Mesothelial cell of epicardium (in vitro differentiated cells): ENCODE measurements around the gene DGKH. TPM values are rescaled to one million over a fixed set of nuclear protein-coding genes. Genes with fewer than 3 reads are reported as not detected.

Source experiments
- DNase-seq, 2 experiments: peaks; one replicate each; pipeline ENCODE4 v3.0.0; 2021; ENCODE audit warnings: low spot score in 2 of 2; ENCODE audit not compliant: unreplicated experiment in 2 of 2
- H3K27ac Mint-ChIP-seq: 2 replicates; pipeline ENCODE4 v1.8.0; 2021; ENCODE audit warnings: mixed read lengths
- H3K27me3 Mint-ChIP-seq: 2 replicates; pipeline ENCODE4 v1.8.0; 2021; ENCODE audit warnings: low read depth, mixed read lengths
- H3K36me3 Mint-ChIP-seq: 2 replicates; pipeline ENCODE4 v1.8.0; 2021; ENCODE audit warnings: mixed read lengths
- H3K4me1 Mint-ChIP-seq: 2 replicates; pipeline ENCODE4 v1.8.0; 2021; ENCODE audit warnings: mixed read lengths
- H3K4me3 Mint-ChIP-seq: 2 replicates; pipeline ENCODE4 v1.8.0; 2021; ENCODE audit warnings: mild to moderate bottlenecking, moderate library complexity, mixed read lengths
- H3K9me3 Mint-ChIP-seq: 2 replicates; pipeline ENCODE4 v1.8.0; 2021; ENCODE audit warnings: mixed read lengths
- CTCF ChIP-seq: fragments of 200-600 bp; sonication (generic); IDR thresholded peaks from one replicate; pipeline ENCODE4 v1.5.0; 2021; ENCODE audit warnings: antibody characterized with exemption; ENCODE audit not compliant: unreplicated experiment
- total RNA-seq: library from RNA; stranded (reverse); gene quantifications from 3 replicates; pipeline ENCODE4 v1.2.1, GENCODE V29; 2021

The DGKH gene
- total RNA-seq, 1 donor from 2014 or later, result 9.2 TPM

DNA sequence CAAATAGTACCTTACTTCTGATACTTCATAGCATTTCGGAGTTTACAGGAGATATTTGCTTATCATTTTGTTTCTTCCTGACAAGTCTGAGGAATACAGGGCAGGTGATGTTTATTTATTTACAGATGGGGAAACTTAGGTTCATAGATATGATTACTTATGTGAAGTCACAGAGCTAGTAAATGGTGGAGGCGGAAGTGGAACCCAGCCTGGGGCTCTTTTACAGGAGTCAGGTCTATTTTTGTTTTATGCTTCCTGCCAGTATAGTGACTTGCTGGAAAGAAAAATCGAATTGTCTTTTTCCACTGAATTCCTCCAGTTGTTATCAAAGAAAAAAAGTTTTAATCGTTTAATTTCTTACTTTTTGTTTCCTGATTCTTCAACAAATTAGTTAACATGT lies 66.5 kb downstream of the DGKH start:
- Mint-ChIP-seq H3K9me3 (no peaks in the 10 kb centered on the region), H3K4me3 (no peak overlapping the region), H3K4me1 (peaks cover 18% of the 10 kb centered on the region), H3K36me3 (no peaks in the 10 kb centered on the region), H3K27me3 (no peaks in the 10 kb centered on the region), H3K27ac (no peak overlapping the region)
- DNase-seq, result no peak
- no peak for TF ChIP-seq CTCF

DNA sequence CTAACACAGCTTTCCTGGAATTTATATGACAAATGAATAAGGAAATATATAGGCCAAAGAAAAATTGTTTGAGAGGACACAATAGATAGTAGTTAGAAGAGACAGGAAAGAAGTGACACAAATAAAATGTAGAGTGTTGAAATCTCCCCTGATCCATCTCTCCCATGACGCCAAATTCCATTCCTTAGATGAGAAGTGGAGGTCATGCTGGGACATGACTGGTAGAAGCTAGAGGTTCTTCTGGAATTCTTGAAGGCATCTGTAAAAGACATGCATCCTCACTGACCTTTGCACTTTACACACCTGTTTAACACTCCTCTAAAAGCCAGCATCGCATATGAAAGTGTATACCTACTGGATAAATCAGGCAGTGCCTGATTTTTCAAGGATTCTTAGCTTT lies 67.8 kb downstream of the DGKH start:
- DNase-seq, result no peak
- TF ChIP-seq CTCF, result no peak

GRCh38 chr13:42119041-42119440 lies 70.6 kb downstream of the DGKH start:
- no peak for DNase-seq
- Mint-ChIP-seq H3K4me3 (no peak overlapping the region), H3K27ac (no peak overlapping the region), H3K27me3 (no peaks in the 10 kb centered on the region), H3K9me3 (peaks cover 7% of the 10 kb centered on the region), H3K36me3 (no peaks in the 10 kb centered on the region), H3K4me1 (peaks cover 6% of the 10 kb centered on the region)
- no peak for TF ChIP-seq CTCF

More for the DNA sequence above, 67.8 kb downstream of the DGKH start:
- no peaks in the 10 kb centered on the region for H3K36me3 Mint-ChIP-seq
- no peak overlapping the region for H3K4me3 Mint-ChIP-seq
- no peak overlapping the region for H3K27ac Mint-ChIP-seq
- no peaks in the 10 kb centered on the region for H3K9me3 Mint-ChIP-seq
- peaks cover 15% of the 10 kb centered on the region for H3K4me1 Mint-ChIP-seq
- H3K27me3 Mint-ChIP-seq, result no peaks in the 10 kb centered on the region

DNA sequence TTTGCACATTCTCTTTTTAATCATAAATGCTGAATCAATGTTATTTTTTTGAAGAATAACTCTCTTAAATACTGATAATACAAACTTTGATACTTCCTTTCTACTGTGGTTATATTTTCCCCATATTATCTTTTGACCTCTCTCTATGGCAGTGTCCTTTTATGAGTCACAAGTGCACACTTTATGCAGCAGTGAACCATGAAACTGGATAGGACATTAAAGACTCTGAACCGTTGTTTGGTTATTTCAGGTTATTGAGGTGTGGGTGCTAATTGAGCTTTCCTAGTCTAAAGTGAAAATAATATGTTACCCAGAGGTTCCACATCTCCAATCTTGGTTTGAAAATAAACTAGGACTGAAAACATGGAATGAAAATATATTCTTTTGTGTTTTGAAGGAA lies 71.4 kb downstream of the DGKH start:
- Mint-ChIP-seq H3K27me3 (no peaks in the 10 kb centered on the region), H3K9me3 (peaks cover 7% of the 10 kb centered on the region), H3K36me3 (no peaks in the 10 kb centered on the region), H3K27ac (no peak overlapping the region), H3K4me1 (peaks cover 2% of the 10 kb centered on the region), H3K4me3 (no peak overlapping the region)
- TF ChIP-seq CTCF, result no peak
- DNase-seq, result no peak

DNA sequence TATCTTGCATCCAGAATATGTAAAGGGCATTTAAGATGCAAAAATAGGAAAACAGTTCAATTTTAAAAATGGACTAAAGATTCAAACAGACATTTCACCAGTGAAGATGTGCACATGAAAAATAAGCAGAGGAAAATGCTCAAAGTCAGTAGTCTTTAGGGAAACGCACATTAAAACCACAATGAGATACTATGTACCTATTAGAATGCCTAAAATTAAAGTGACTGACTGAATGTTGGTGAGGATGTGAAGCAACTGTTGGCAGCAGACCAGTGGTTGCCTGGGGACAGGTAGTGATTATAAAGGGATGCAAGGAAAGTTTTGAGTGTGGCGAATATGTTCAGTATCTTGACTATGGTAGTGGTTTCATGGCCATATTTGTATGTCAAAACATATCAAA lies 75.2 kb downstream of the DGKH start:
- TF ChIP-seq CTCF, result no peak
- Mint-ChIP-seq H3K27me3 (no peaks in the 10 kb centered on the region), H3K36me3 (peaks cover 3% of the 10 kb centered on the region), H3K9me3 (peaks cover 7% of the 10 kb centered on the region), H3K4me1 (no peaks in the 10 kb centered on the region), H3K4me3 (no peak overlapping the region), H3K27ac (no peak overlapping the region)
- DNase-seq, result no peak

DNA sequence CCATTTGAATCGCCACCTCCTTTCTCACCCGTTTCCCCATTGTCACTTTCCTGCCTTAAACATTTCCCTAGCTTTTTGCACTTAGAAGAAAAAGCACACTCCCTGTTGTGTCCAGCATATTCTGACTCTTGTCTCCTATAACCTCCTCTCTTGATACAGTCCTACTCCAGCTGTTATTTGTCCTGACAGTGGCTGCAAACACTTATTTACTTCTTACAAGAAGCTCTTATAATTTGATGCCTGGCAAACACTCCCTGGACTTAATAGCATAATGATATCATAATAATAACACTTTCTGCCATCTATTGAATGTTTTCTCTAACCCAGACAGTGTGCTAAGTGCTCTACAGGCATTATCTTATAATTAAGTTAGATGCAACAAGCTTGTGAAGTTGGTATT lies 76.6 kb downstream of the DGKH start:
- Mint-ChIP-seq H3K4me3 (no peak overlapping the region), H3K9me3 (peaks cover 7% of the 10 kb centered on the region), H3K36me3 (peaks cover 4% of the 10 kb centered on the region), H3K27me3 (no peaks in the 10 kb centered on the region), H3K27ac (no peak overlapping the region), H3K4me1 (no peaks in the 10 kb centered on the region)
- no peak for DNase-seq
- TF ChIP-seq CTCF, result no peak
